Lung (tissue), 12 donors: ENCODE measurements around the gene SUMO1. TPM values are rescaled to one million over a fixed set of nuclear protein-coding genes. Genes with fewer than 3 reads are reported as not detected.

Experiments
- ATAC-seq: fragments of 200-7000 bp; cut with Tn5 transposase; one replicate; pipeline ENCODE4 v1.9.1; 2020; ENCODE audit warnings: moderate number of reproducible peaks; ENCODE audit not compliant: insufficient read depth, low FRiP score
- DNase-seq, 3 donors: peaks; one replicate each; pipeline ENCODE4 v3.0.0-alpha.2; 2013 to 2017
- H3K27ac ChIP-seq, 2 donors: one replicate each; pipeline ENCODE4 v1.5.1; 2013; ENCODE audit warnings: mild to moderate bottlenecking in 2 of 2, moderate library complexity in 2 of 2, control low read depth in 1 of 2, inconsistent platforms in 1 of 2, low read depth in 1 of 2, low read length in 1 of 2
- H3K27me3 ChIP-seq, 3 donors: one replicate each; pipeline ENCODE4 v1.5.1; 2013; ENCODE audit warnings: low read length in 2 of 3; ENCODE audit not compliant: control insufficient read depth in 3 of 3, insufficient read depth in 3 of 3
- H3K36me3 ChIP-seq, 4 donors: one replicate each; pipeline ENCODE4 v1.5.1; 2013; ENCODE audit warnings: low read length in 4 of 4, mild to moderate bottlenecking in 1 of 4, moderate library complexity in 1 of 4; ENCODE audit not compliant: control insufficient read depth in 4 of 4, insufficient read depth in 4 of 4
- H3K4me1 ChIP-seq, 5 donors: one replicate each; pipeline ENCODE4 v1.5.1; 2013; ENCODE audit warnings: low read length in 5 of 5, mild to moderate bottlenecking in 2 of 5, moderate library complexity in 1 of 5; ENCODE audit not compliant: control insufficient read depth in 5 of 5, insufficient read depth in 5 of 5
- H3K4me3 ChIP-seq: one replicate; pipeline ENCODE4 v1.5.1; 2013; ENCODE audit warnings: mild to moderate bottlenecking, control low read depth, moderate library complexity
- H3K9ac ChIP-seq, 2 donors: one replicate each; pipeline ENCODE4 v1.5.1; 2013; ENCODE audit warnings: low read length in 2 of 2, control low read depth in 1 of 2; ENCODE audit not compliant: insufficient read depth in 1 of 2
- H3K9me3 ChIP-seq, 4 donors: one replicate each; pipeline ENCODE4 v1.5.1; 2013; ENCODE audit warnings: low read length in 3 of 4, mild to moderate bottlenecking in 1 of 4, moderate library complexity in 1 of 4; ENCODE audit not compliant: control insufficient read depth in 4 of 4, insufficient read depth in 3 of 4
- CTCF ChIP-seq: IDR thresholded peaks from 2 replicates; pipeline ENCODE4 v1.5.1; 2012; ENCODE audit warnings: mild to moderate bottlenecking; ENCODE audit errors: control extremely low read depth, extremely low read depth
- WGBS, 2 donors: extraction: QIAGEN DNeasy Blood & Tissue Kit; methylation state at CpG; one replicate each; pipeline ENCODE4 v1.1.7; 2013; 5-methylcytosine and 5-hydroxymethylcytosine counted together
- polyA plus RNA-seq, 2 donors: library from polyadenylated mRNA; stranded (reverse); fragments of 200-250 nt; gene quantifications; one replicate each; pipeline ENCODE4 v1.2.1, GENCODE V29; 2013
- total RNA-seq, 2 donors: library from RNA; depleted of rRNA in 1 of 2; stranded (reverse); fragments of >200 nt in 1 of 2; gene quantifications; one replicate each; pipeline ENCODE4 v1.2.1, GENCODE V29; 2014 to 2021
- donor health status: control.
- donor health status: control.
- donor health status: Bipolar disorder and iron deficiency.
- donor health status: healthy.
- donor health status: DM: yes; HTN: yes; CAD: no.

SUMO1 gene
- total and polyA plus RNA-seq, 4 donors: 59.9 to 105 (median 83.2) TPM

GRCh38 chr2:202269585-202269984 lies 31.2 kb upstream of the SUMO1 start:
- DNase-seq: no peak
- no peak for ATAC-seq
- no peak for TF ChIP-seq CTCF
- Histone ChIP-seq H3K36me3 (peaks cover 0 to 4% (median under 1%) of the 10 kb centered on the region in 4 donors), H3K9ac (no peak overlapping the region), H3K4me3 (no peak overlapping the region), H3K9me3 (no peaks in the 10 kb centered on the region), H3K4me1 (peaks cover 1 to 5% (median 3%) of the 10 kb centered on the region in 5 donors), H3K27ac (no peak overlapping the region), H3K27me3 (no peaks in the 10 kb centered on the region)
- 62 to 72% methylated on average over 9 of the region's 9 CpGs for WGBS, 2 donors

- 10 to 12% methylated on average over 9 of the region's 9 CpGs for WGBS, 2 donors
Measured at GRCh38 chr2:202267495-202267894, 29.1 kb upstream of the SUMO1 start.

GRCh38 chr2:202265467-202266277 lies 27.3 kb upstream of the SUMO1 start, which contains the start of gene NOP58:
Gene NOP58 (plus strand): TSS chr2:202265763. CDS start chr2:202265942, 179 bp downstream.
- TF ChIP-seq CTCF: no peak
- Histone ChIP-seq H3K9ac (peak within 1 kb of the TSS; percentile 95 to 98), H3K4me1 (peaks cover 0 to 5% (median 3%) of the 10 kb centered on the region in 5 donors), H3K36me3 (peaks cover 0 to 4% (median under 1%) of the 10 kb centered on the region in 4 donors), H3K4me3 (peak within 1 kb of the TSS; percentile 98), H3K9me3 (no peaks in the 10 kb centered on the region), H3K27ac (peak within 1 kb of the TSS; percentile 85 to 100), H3K27me3 (no peaks in the 10 kb centered on the region)
- 0% methylated on average over 54 of the region's 54 CpGs for WGBS, 2 donors
- peak; percentile 97 for ATAC-seq
- DNase-seq: peak; percentile 96 to 99 (median 99)

More at GRCh38 chr2:202267495-202267894, 29.1 kb upstream of the SUMO1 start:
- no peaks in the 10 kb centered on the region for H3K9me3 ChIP-seq
- H3K9ac ChIP-seq: peak overlapping the region; percentile 25 to 95
- H3K27ac ChIP-seq: no peak overlapping the region
- DNase-seq (peak in 1 of 3 donors; percentile 15), ATAC-seq (no peak)
- H3K27me3 ChIP-seq: no peaks in the 10 kb centered on the region
- no peak overlapping the region for H3K4me3 ChIP-seq
- peaks cover 0 to 4% (median under 1%) of the 10 kb centered on the region in 4 donors for H3K36me3 ChIP-seq
- peaks cover 0 to 5% (median 3%) of the 10 kb centered on the region in 5 donors for H3K4me1 ChIP-seq
- TF ChIP-seq CTCF: no peak
